ENCODE measurements around the gene DOCK2.
"Not testable (repeated sequence)": the region's sequence is repeated elsewhere in the genome, so short reads cannot be mapped to it uniquely, and the experiment has no call there.

Gene DOCK2

GRCh38 chr5:170056561-170057267 is 419.6 kb downstream of the DOCK2 start:
- DNase-seq (ENCODE audit: low spot score), result no peak

GRCh38 chr5:170057311-170057710 is 420.2 kb downstream of the DOCK2 start:
- no peak for DNase-seq (ENCODE audit: low spot score)

- DNase-seq (ENCODE audit: low spot score), result no peak
These were observed 422.1 kb downstream of the DOCK2 start for GRCh38 chr5:170059221-170059620.

GRCh38 chr5:170067152-170067551 is 430.1 kb downstream of the DOCK2 start:
- DNase-seq (ENCODE audit: low spot score), result no peak

GRCh38 chr5:170067574-170068170 is 430.6 kb downstream of the DOCK2 start:
- DNase-seq (ENCODE audit: low spot score), result no peak

- no peak for DNase-seq (ENCODE audit: low spot score)
These were observed 432.4 kb downstream of the DOCK2 start for GRCh38 chr5:170069512-170069911.

- DNase-seq (ENCODE audit: low spot score), result no peak
These were observed 433.7 kb downstream of the DOCK2 start for GRCh38 chr5:170070556-170071412.

GRCh38 chr5:170071748-170072147 is 434.7 kb downstream of the DOCK2 start:
- no peak for DNase-seq (ENCODE audit: low spot score)

- DNase-seq (ENCODE audit: low spot score), result no peak
These were observed 438.6 kb downstream of the DOCK2 start for GRCh38 chr5:170075696-170076095.

GRCh38 chr5:170076211-170076610 is 439.1 kb downstream of the DOCK2 start:
- no peak for DNase-seq (ENCODE audit: low spot score)

GRCh38 chr5:170076739-170077138 is 439.7 kb downstream of the DOCK2 start:
- DNase-seq (ENCODE audit: low spot score), result no peak

- DNase-seq (ENCODE audit: low spot score), result no peak
These were observed 440.5 kb downstream of the DOCK2 start for GRCh38 chr5:170077526-170077925.

- no peak for DNase-seq (ENCODE audit: low spot score)
These were observed 441.4 kb downstream of the DOCK2 start for GRCh38 chr5:170078458-170078857.

- no peak for DNase-seq (ENCODE audit: low spot score)
These were observed 441.9 kb downstream of the DOCK2 start for GRCh38 chr5:170078931-170079330.

GRCh38 chr5:170080217-170080616 is 443.1 kb downstream of the DOCK2 start:
- no peak for DNase-seq (ENCODE audit: low spot score)

- DNase-seq (ENCODE audit: low spot score), result no peak
These were observed 443.8 kb downstream of the DOCK2 start for GRCh38 chr5:170080786-170081445.

GRCh38 chr5:170081616-170082015 is 444.5 kb downstream of the DOCK2 start:
- DNase-seq (ENCODE audit: low spot score), result no peak

- no peak for DNase-seq (ENCODE audit: low spot score)
These were observed 445.6 kb downstream of the DOCK2 start for GRCh38 chr5:170082701-170083100.

- DNase-seq (ENCODE audit: low spot score), result no peak
These were observed 450.2 kb downstream of the DOCK2 start for GRCh38 chr5:170087168-170087817.

- DNase-seq (ENCODE audit: low spot score), result no peak
These were observed 455.5 kb downstream of the DOCK2 start for GRCh38 chr5:170092455-170093101.

GRCh38 chr5:170094329-170094728 is 457.3 kb downstream of the DOCK2 start:
- not testable (repeated sequence) for DNase-seq (ENCODE audit: low spot score)

Measured in CD4-positive, alpha-beta T cell treated with Interleukin-6 at 100 ng/mL for 8 hours (primary cell).